22Rv1 (cell line): ENCODE results near the gene OPN4.
A peak's percentile ranks its signal among the peaks of the same experiment; 100 is the strongest.

Experiments used
- H3K27ac ChIP-seq: fragments of 450-650 bp; 2 replicates; pipeline ENCODE4 v1.5.1; 2017
- CTCF ChIP-seq: fragments of 450-650 bp; IDR thresholded peaks from 2 replicates; pipeline ENCODE4 v1.5.1; 2017; ENCODE audit warnings: mild to moderate bottlenecking
- ZFX ChIP-seq: fragments of 450-650 bp; IDR thresholded peaks from 2 replicates; pipeline ENCODE4 v1.6.1; 2017; ENCODE audit warnings: antibody characterized with exemption, borderline replicate concordance

OPN4 gene

GRCh38 chr10:86685416-86685815 is 31.1 kb downstream of the OPN4 start:
- H3K27ac ChIP-seq = no peak overlapping the region

GRCh38 chr10:86685893-86686632 is 31.7 kb downstream of the OPN4 start:
- H3K27ac ChIP-seq = no peak overlapping the region
- TF ChIP-seq CTCF = no peak
- TF ChIP-seq ZFX = no peak

More at GRCh38 chr10:86685416-86685815, 31.1 kb downstream of the OPN4 start:
- no peak for TF ChIP-seq CTCF
- no peak for TF ChIP-seq ZFX

GRCh38 chr10:86686972-86687371 is 32.6 kb downstream of the OPN4 start:
- TF ChIP-seq ZFX = no peak
- TF ChIP-seq CTCF = no peak
- H3K27ac ChIP-seq = no peak overlapping the region

GRCh38 chr10:86687750-86688149 is 33.4 kb downstream of the OPN4 start:
- no peak for TF ChIP-seq ZFX
- no peak for TF ChIP-seq CTCF
- H3K27ac ChIP-seq = no peak overlapping the region

- H3K27ac ChIP-seq = no peak overlapping the region
- no peak for TF ChIP-seq ZFX
- peak; percentile 89 for TF ChIP-seq CTCF
These were observed 34.1 kb downstream of the OPN4 start for GRCh38 chr10:86688398-86688921.

GRCh38 chr10:86689146-86689545 is 34.8 kb downstream of the OPN4 start:
- TF ChIP-seq ZFX = no peak
- TF ChIP-seq CTCF = no peak
- H3K27ac ChIP-seq = no peak overlapping the region

- no peak for TF ChIP-seq ZFX
- no peak for TF ChIP-seq CTCF
- H3K27ac ChIP-seq = no peak overlapping the region
These were observed 35.9 kb downstream of the OPN4 start for GRCh38 chr10:86690231-86690630.
